HEK293 (cell line): Measurements from ENCODE around the gene FAM78A.

Experiments used
- CTCF ChIA-PET: fragments of 350-600 bp; formaldehyde crosslinking; extraction: SDS; loops from one replicate; lab custom pipeline; 2021; ENCODE audit warnings: antibody characterized with exemption; lab: Yijun Ruan, JAX
- POLR2A ChIA-PET: fragments of 300-600 bp; formaldehyde crosslinking; extraction: SDS; loops from one replicate; lab custom pipeline; 2020; ENCODE audit warnings: antibody characterized with exemption, inconsistent platforms; lab: Yijun Ruan, JAX
- H3K27ac ChIP-seq: fragments of 200-500 bp; sonication (Bioruptor generic); 2 replicates; pipeline ENCODE4 v1.5.1; 2014; ENCODE audit warnings: low read depth, low read length, control low read depth, inconsistent platforms; ENCODE audit errors: extremely low read depth
- H3K36me3 ChIP-seq, 2 experiments: fragments of 200-500 bp in 1 of 2; sonication (Bioruptor generic) in 1 of 2; 1 replicate in 1 of 2; 2 replicates in 1 of 2; pipeline ENCODE4 v1.5.1; 2014 to 2017; ENCODE audit warnings: inconsistent platforms in 2 of 2, low read length in 2 of 2; ENCODE audit not compliant: control insufficient read depth in 2 of 2, insufficient read depth in 1 of 2
- H3K4me1 ChIP-seq: fragments of 200-500 bp; sonication (Bioruptor generic); 2 replicates; pipeline ENCODE4 v1.5.1; 2014; ENCODE audit warnings: mild to moderate bottlenecking, low read length, inconsistent platforms; ENCODE audit not compliant: control insufficient read depth, insufficient read depth
- H3K4me3 ChIP-seq: 2 replicates; pipeline ENCODE4 v1.5.1; 2011; ENCODE audit warnings: low read depth, mild to moderate bottlenecking, control low read depth, low read length, moderate library complexity
- H3K9me3 ChIP-seq: fragments of 200-500 bp; sonication (Bioruptor generic); 2 replicates; pipeline ENCODE4 v1.5.1; 2014; ENCODE audit warnings: low read depth, low read length, inconsistent platforms; ENCODE audit not compliant: control insufficient read depth, insufficient read depth
- HOXC10 ChIP-seq: sonication (generic); formaldehyde crosslinking; IDR thresholded peaks from 2 replicates; pipeline ENCODE4 v1.8.1; 2023; ENCODE audit warnings: mild to moderate bottlenecking, missing genetic modification reagents
- KLF8 ChIP-seq: fragments of 450-650 bp; formaldehyde crosslinking; IDR thresholded peaks from 2 replicates; pipeline ENCODE4 v1.5.1; 2016; ENCODE audit warnings: missing biosample characterization, missing genetic modification characterization
- WT1 ChIP-seq: fragments of 450-650 bp; formaldehyde crosslinking; IDR thresholded peaks from 2 replicates; pipeline ENCODE4 v1.5.1; 2016; ENCODE audit warnings: missing biosample characterization, missing genetic modification characterization
- YY1 ChIP-seq: fragments of 450-650 bp; formaldehyde crosslinking; IDR thresholded peaks from 2 replicates; pipeline ENCODE4 v1.5.1; 2018; ENCODE audit warnings: missing biosample characterization, missing genetic modification characterization
- ZBTB17 ChIP-seq: fragments of 450-650 bp; formaldehyde crosslinking; IDR thresholded peaks from 2 replicates; pipeline ENCODE4 v1.5.1; 2016; ENCODE audit warnings: missing biosample characterization, missing genetic modification characterization
- ZNF114 ChIP-seq: fragments of 450-650 bp; formaldehyde crosslinking; IDR thresholded peaks from 2 replicates; pipeline ENCODE4 v1.5.0; 2017; ENCODE audit warnings: missing biosample characterization, missing genetic modification characterization
- ZNF19 ChIP-seq: fragments of 450-650 bp; formaldehyde crosslinking; IDR thresholded peaks from 2 replicates; pipeline ENCODE4; 2016; ENCODE audit warnings: missing biosample characterization, missing genetic modification characterization, low read depth
- ZNF274 ChIP-seq, 2 experiments: fragments of 200-500 bp in 1 of 2; fragments of 450-650 bp in 1 of 2; sonication (Bioruptor generic) in 1 of 2; formaldehyde crosslinking in 1 of 2; IDR thresholded peaks; 2 replicates each; pipeline versions ENCODE4 v1.5.1 to v1.6.1; 2014 to 2016; ENCODE audit warnings: borderline replicate concordance in 1 of 2, inconsistent platforms in 1 of 2, low read length in 1 of 2, missing biosample characterization in 1 of 2, missing genetic modification characterization in 1 of 2
- ZNF341 ChIP-seq: fragments of 450-650 bp; formaldehyde crosslinking; IDR thresholded peaks from 2 replicates; pipeline ENCODE4; 2016; ENCODE audit warnings: low read depth, missing biosample characterization, missing genetic modification characterization
- ZNF514 ChIP-seq: fragments of 450-650 bp; formaldehyde crosslinking; IDR thresholded peaks from 2 replicates; pipeline ENCODE4 v1.5.1; 2016; ENCODE audit warnings: missing biosample characterization, missing genetic modification characterization
- ZNF600 ChIP-seq: fragments of 450-650 bp; formaldehyde crosslinking; IDR thresholded peaks from 2 replicates; pipeline ENCODE4 v1.5.1; 2016; ENCODE audit warnings: missing biosample characterization, missing genetic modification characterization
- ZNF624 ChIP-seq: fragments of 450-650 bp; formaldehyde crosslinking; IDR thresholded peaks from 2 replicates; pipeline ENCODE4 v1.5.1; 2017; ENCODE audit warnings: missing biosample characterization, missing genetic modification characterization
- ZNF664 ChIP-seq: fragments of 450-650 bp; formaldehyde crosslinking; IDR thresholded peaks from 2 replicates; pipeline ENCODE4 v1.5.1; 2016; ENCODE audit warnings: missing biosample characterization, missing genetic modification characterization
- ZNF707 ChIP-seq: fragments of 450-650 bp; formaldehyde crosslinking; IDR thresholded peaks from 2 replicates; pipeline ENCODE4 v1.5.1; 2016; ENCODE audit warnings: missing biosample characterization, missing genetic modification characterization
- ZNF747 ChIP-seq: fragments of 450-650 bp; formaldehyde crosslinking; IDR thresholded peaks from 2 replicates; pipeline ENCODE4 v1.5.1; 2016; ENCODE audit warnings: missing biosample characterization, missing genetic modification characterization
- TF ChIP-seq, protein P1 (sequence below): fragments of 450-650 bp; formaldehyde crosslinking; IDR thresholded peaks from 2 replicates; pipeline ENCODE4 v1.5.1; 2016; ENCODE audit warnings: missing biosample characterization, missing genetic modification characterization
- TF ChIP-seq, protein P2 (sequence below): fragments of 450-650 bp; formaldehyde crosslinking; IDR thresholded peaks from 2 replicates; pipeline ENCODE4 v1.5.1; 2016; ENCODE audit warnings: missing biosample characterization, missing genetic modification characterization
- TF ChIP-seq, protein P3 (sequence below): fragments of 450-650 bp; formaldehyde crosslinking; IDR thresholded peaks from 2 replicates; pipeline ENCODE4 v1.5.1; 2016; ENCODE audit warnings: missing biosample characterization, missing genetic modification characterization
- TF ChIP-seq, protein P4 (sequence below): fragments of 450-650 bp; formaldehyde crosslinking; IDR thresholded peaks from 2 replicates; pipeline ENCODE4 v1.5.1; 2016; ENCODE audit warnings: missing biosample characterization, missing genetic modification characterization

FAM78A gene

DNA sequence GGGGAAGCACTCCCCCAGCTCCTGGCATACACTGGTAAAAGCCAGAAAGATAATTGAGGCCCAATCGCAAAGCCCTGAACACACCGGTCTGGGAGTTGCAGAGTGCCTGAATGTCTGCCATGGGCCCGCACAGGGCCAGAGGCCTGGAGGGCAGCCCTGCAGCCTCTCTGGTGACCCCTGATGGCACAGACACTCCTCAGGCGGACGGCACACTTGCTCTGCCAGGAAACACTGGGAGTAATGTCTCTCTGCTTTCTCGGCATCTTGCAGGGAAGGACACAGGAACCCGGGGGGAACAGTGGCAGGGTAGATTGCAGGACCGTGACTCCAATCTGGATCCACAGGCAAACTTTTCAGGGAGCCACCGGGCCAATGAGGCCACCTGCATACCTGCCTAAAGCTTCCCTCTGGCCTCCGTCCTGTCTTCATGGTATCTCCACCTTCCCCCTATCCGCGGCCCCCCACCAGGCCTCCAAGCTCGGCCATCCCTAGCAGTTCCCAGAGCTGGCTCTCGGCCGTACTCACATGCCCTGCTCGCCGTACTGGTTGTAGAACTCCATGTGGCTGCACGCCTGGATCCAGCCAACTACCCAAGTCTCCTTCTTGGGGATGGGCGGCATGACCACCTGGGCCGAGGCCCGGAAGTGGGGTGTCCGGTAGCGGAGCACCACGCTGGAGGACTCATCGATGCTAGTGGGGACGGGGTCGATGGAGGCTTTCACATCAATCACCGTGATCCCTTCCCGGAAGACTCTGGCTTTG, 797 bp downstream of the FAM78A start:
- POLR2A ChIA-PET: interaction anchor here (0.6 kb wide), 1 partner anchor 1122 kb away, joined by 3 read pairs; no protein-coding TSS in a partner anchor
- no peaks in the 10 kb centered on the region for H3K36me3 ChIP-seq
- no peak overlapping the region for H3K27ac ChIP-seq
- CTCF ChIA-PET: interaction anchor here (0.6 to 0.9 kb wide), 3 partner anchors 45 to 370 kb away, joined by 3 read pairs; no protein-coding TSS in a partner anchor
- no peak overlapping the region for H3K4me3 ChIP-seq
- TF ChIP-seq, protein P1, sequence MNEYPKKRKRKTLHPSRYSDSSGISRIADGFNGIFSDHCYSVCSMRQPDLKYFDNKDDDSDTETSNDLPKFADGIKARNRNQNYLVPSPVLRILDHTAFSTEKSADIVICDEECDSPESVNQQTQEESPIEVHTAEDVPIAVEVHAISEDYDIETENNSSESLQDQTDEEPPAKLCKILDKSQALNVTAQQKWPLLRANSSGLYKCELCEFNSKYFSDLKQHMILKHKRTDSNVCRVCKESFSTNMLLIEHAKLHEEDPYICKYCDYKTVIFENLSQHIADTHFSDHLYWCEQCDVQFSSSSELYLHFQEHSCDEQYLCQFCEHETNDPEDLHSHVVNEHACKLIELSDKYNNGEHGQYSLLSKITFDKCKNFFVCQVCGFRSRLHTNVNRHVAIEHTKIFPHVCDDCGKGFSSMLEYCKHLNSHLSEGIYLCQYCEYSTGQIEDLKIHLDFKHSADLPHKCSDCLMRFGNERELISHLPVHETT: no peak
- TF ChIP-seq KLF8 (no peak), YY1 (tag by site-specific recombination) (no peak), ZNF19 (no peak), ZNF114 (no peak), ZBTB17 (tag by site-specific recombination) (peak; percentile 49), ZNF707 (tag by site-specific recombination) (0 out of 2 replicates have a peak, but pooled peaks have one; percentile 41), ZNF624 (tag by site-specific recombination) (no peak), ZNF747 (no peak), WT1 (tag by site-specific recombination) (no peak), ZNF600 (tag by site-specific recombination) (0 out of 2 replicates have a peak, but pooled peaks have one; percentile 23), ZNF514 (tag by site-specific recombination) (no peak), HOXC10 (CRISPR knock-in tag) (no peak), ZNF341 (tag by site-specific recombination) (no peak), ZNF274 (IDR thresholded peaks at IDR 0.05; ENCODE audit: low read length) (no peak), ZNF274 (tag by site-specific recombination; IDR thresholded peaks at IDR 0.05; ENCODE audit: borderline replicate concordance) (no peak), ZNF664 (no peak)
- TF ChIP-seq, protein P2, sequence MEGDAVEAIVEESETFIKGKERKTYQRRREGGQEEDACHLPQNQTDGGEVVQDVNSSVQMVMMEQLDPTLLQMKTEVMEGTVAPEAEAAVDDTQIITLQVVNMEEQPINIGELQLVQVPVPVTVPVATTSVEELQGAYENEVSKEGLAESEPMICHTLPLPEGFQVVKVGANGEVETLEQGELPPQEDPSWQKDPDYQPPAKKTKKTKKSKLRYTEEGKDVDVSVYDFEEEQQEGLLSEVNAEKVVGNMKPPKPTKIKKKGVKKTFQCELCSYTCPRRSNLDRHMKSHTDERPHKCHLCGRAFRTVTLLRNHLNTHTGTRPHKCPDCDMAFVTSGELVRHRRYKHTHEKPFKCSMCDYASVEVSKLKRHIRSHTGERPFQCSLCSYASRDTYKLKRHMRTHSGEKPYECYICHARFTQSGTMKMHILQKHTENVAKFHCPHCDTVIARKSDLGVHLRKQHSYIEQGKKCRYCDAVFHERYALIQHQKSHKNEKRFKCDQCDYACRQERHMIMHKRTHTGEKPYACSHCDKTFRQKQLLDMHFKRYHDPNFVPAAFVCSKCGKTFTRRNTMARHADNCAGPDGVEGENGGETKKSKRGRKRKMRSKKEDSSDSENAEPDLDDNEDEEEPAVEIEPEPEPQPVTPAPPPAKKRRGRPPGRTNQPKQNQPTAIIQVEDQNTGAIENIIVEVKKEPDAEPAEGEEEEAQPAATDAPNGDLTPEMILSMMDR (tag by site-specific recombination): 0 out of 2 replicates have a peak, but pooled peaks have one; percentile 19
- TF ChIP-seq, protein P3, sequence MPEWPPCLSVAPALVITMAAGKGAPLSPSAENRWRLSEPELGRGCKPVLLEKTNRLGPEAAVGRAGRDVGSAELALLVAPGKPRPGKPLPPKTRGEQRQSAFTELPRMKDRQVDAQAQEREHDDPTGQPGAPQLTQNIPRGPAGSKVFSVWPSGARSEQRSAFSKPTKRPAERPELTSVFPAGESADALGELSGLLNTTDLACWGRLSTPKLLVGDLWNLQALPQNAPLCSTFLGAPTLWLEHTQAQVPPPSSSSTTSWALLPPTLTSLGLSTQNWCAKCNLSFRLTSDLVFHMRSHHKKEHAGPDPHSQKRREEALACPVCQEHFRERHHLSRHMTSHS (tag by site-specific recombination): no peak
- TF ChIP-seq, protein P4, sequence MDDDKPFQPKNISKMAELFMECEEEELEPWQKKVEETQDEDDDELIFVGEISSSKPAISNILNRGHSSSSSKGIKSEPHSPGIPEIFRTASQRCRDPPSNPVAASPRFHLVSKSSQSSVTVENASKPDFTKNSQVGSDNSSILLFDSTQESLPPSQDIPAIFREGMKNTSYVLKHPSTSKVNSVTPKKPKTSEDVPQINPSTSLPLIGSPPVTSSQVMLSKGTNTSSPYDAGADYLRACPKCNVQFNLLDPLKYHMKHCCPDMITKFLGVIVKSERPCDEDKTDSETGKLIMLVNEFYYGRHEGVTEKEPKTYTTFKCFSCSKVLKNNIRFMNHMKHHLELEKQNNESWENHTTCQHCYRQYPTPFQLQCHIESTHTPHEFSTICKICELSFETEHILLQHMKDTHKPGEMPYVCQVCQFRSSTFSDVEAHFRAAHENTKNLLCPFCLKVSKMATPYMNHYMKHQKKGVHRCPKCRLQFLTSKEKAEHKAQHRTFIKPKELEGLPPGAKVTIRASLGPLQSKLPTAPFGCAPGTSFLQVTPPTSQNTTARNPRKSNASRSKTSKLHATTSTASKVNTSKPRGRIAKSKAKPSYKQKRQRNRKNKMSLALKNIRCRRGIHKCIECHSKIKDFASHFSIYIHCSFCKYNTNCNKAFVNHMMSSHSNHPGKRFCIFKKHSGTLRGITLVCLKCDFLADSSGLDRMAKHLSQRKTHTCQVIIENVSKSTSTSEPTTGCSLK: no peak
- no peaks in the 10 kb centered on the region for H3K9me3 ChIP-seq
- no peaks in the 10 kb centered on the region for H3K4me1 ChIP-seq
